ENCODE measurements around the gene TMEM88. TPM values are rescaled to one million over a fixed set of nuclear protein-coding genes. Genes with fewer than 3 reads are reported as not detected.
A peak's percentile ranks its signal among the peaks of the same experiment; 100 is the strongest.

The TMEM88 gene
- total and polyA plus RNA-seq, 2 of the 13 experiments (the other 11 are each of a cell fraction or from before 2014, with no cell fraction given), result 0.31 to 0.66 TPM

GRCh38 chr17:7856811-7857712 is 2.2 kb downstream of the TMEM88 start, which contains the start of gene NAA38 (continued):
- TF ChIP-seq RBFOX2 (IDR thresholded peaks at IDR 0.05; ENCODE audit: low read depth, low read length) (peak; percentile 84), ARID5B (CRISPR knock-in tag; IDR thresholded peaks at IDR 0.05) (peak; percentile 35; the same call in 1 of the 2 replicates), IRF2 (CRISPR knock-in tag; IDR thresholded peaks at IDR 0.05) (peak; percentile 71; the same call in 1 of the 2 replicates), CENPX (CRISPR knock-in tag; IDR thresholded peaks at IDR 0.05) (no peak), E2F1 (CRISPR knock-in tag; IDR thresholded peaks at IDR 0.05) (peak; percentile 81), CCDC6 (CRISPR knock-in tag; IDR thresholded peaks at IDR 0.05) (no peak), ARHGAP35 (CRISPR knock-in tag; IDR thresholded peaks at IDR 0.05; ENCODE audit: borderline replicate concordance) (no peak), ZNF672 (CRISPR knock-in tag; IDR thresholded peaks at IDR 0.05) (no peak), ZNF629 (CRISPR knock-in tag; conservative IDR thresholded peaks at IDR 0.05) (0 out of 2 replicates have a peak, but pooled peaks have one; percentile 28), THAP11 (CRISPR knock-in tag; IDR thresholded peaks at IDR 0.05) (peak; percentile 96), FOXO4 (CRISPR knock-in tag; conservative IDR thresholded peaks at IDR 0.05) (no peak), ZNF777 (CRISPR knock-in tag; IDR thresholded peaks at IDR 0.05) (peak; percentile 90), PAXIP1 (CRISPR knock-in tag; conservative IDR thresholded peaks at IDR 0.05) (no peak), TFDP1 (CRISPR knock-in tag; IDR thresholded peaks at IDR 0.05; ENCODE audit: borderline replicate concordance) (peak; percentile 84), FOSL1 (CRISPR knock-in tag; IDR thresholded peaks at IDR 0.05; ENCODE audit: borderline replicate concordance) (no peak), CC2D1A (CRISPR knock-in tag; IDR thresholded peaks at IDR 0.05) (no peak), JARID2 (CRISPR knock-in tag; IDR thresholded peaks at IDR 0.05; ENCODE audit: insufficient replicate concordance) (peak; percentile 52)

Measured in HepG2 (cell line).